Liver (tissue), 9 donors: ENCODE measurements around the gene ECM1. TPM values are rescaled to one million over a fixed set of nuclear protein-coding genes. Genes with fewer than 3 reads are reported as not detected.
A peak's percentile ranks its signal among the peaks of the same experiment; 100 is the strongest.

Source experiments
- DNase-seq: peaks from one replicate; pipeline ENCODE4 v3.0.0-alpha.2; 2017; ENCODE audit warnings: low spot score
- H3K27ac ChIP-seq, 2 donors: one replicate each; pipeline ENCODE4 v1.7.0; 2013; ENCODE audit warnings: inconsistent platforms in 2 of 2, low read length in 2 of 2, control low read depth in 1 of 2, low read depth in 1 of 2, mild to moderate bottlenecking in 1 of 2
- H3K27me3 ChIP-seq, 4 donors: one replicate each; pipeline versions ENCODE4 v1.6.1 to v1.7.0; 2013; ENCODE audit warnings: low read length in 3 of 4, inconsistent platforms in 1 of 4, mild to moderate bottlenecking in 1 of 4, moderate library complexity in 1 of 4; ENCODE audit not compliant: control insufficient read depth in 4 of 4, insufficient read depth in 4 of 4
- H3K36me3 ChIP-seq, 4 donors: one replicate each; pipeline versions ENCODE4 v1.6.1 to v1.7.0; 2013; ENCODE audit warnings: low read length in 3 of 4, mild to moderate bottlenecking in 3 of 4, low read depth in 1 of 4, moderate library complexity in 1 of 4; ENCODE audit not compliant: control insufficient read depth in 4 of 4, insufficient read depth in 3 of 4
- H3K4me1 ChIP-seq, 4 donors: one replicate each; pipeline versions ENCODE4 v1.6.1 to v1.7.0; 2013; ENCODE audit warnings: low read length in 3 of 4, mild to moderate bottlenecking in 3 of 4, moderate library complexity in 1 of 4; ENCODE audit not compliant: control insufficient read depth in 4 of 4, insufficient read depth in 4 of 4
- H3K4me3 ChIP-seq, 3 donors: one replicate each; pipeline versions ENCODE4 v1.6.1 to v1.7.0; 2013; ENCODE audit warnings: low read length in 3 of 3, control low read depth in 1 of 3, low read depth in 1 of 3, mild to moderate bottlenecking in 1 of 3
- H3K9ac ChIP-seq, 2 donors: one replicate each; pipeline ENCODE4 v1.7.0; 2013; ENCODE audit warnings: low read length in 2 of 2, mild to moderate bottlenecking in 2 of 2, moderate library complexity in 2 of 2, control low read depth in 1 of 2, low read depth in 1 of 2
- H3K9me3 ChIP-seq, 4 donors: one replicate each; pipeline versions ENCODE4 v1.6.1 to v1.7.0; 2013; ENCODE audit warnings: low read length in 3 of 4; ENCODE audit not compliant: control insufficient read depth in 4 of 4
- EGR1 ChIP-seq, 2 donors: IDR thresholded peaks; 2 replicates each; pipeline ENCODE4 v1.6.1; 2016 to 2018; ENCODE audit warnings: antibody characterized with exemption in 2 of 2, low read depth in 2 of 2
- FOXA1 ChIP-seq: IDR thresholded peaks from 2 replicates; pipeline ENCODE4 v1.6.1; 2016; ENCODE audit warnings: antibody characterized with exemption
- FOXA2 ChIP-seq: IDR thresholded peaks from 2 replicates; pipeline ENCODE4 v1.6.1; 2016; ENCODE audit warnings: antibody characterized with exemption
- GABPA ChIP-seq, 2 donors: IDR thresholded peaks in 1 of 2; conservative IDR thresholded peaks in 1 of 2; 2 replicates each; pipeline ENCODE4 v1.6.1; 2016; ENCODE audit warnings: antibody characterized with exemption in 2 of 2, mild to moderate bottlenecking in 1 of 2, moderate library complexity in 1 of 2
- HNF4A ChIP-seq, 2 donors: conservative IDR thresholded peaks; 2 replicates each; pipeline ENCODE4 v1.6.1; 2016; ENCODE audit warnings: antibody characterized with exemption in 2 of 2, mild to moderate bottlenecking in 2 of 2
- HNF4G ChIP-seq: IDR thresholded peaks from 2 replicates; pipeline ENCODE4 v1.6.1; 2016; ENCODE audit warnings: antibody characterized with exemption
- JUND ChIP-seq, 2 donors: IDR thresholded peaks; 2 replicates each; pipeline ENCODE4 v1.6.1; 2016; ENCODE audit warnings: antibody characterized with exemption in 2 of 2
- NR2F2 ChIP-seq: IDR thresholded peaks from 2 replicates; pipeline ENCODE4 v1.6.1; 2016; ENCODE audit warnings: antibody characterized with exemption
- RAD21 ChIP-seq, 2 donors: IDR thresholded peaks; 2 replicates each; pipeline ENCODE4 v1.6.1; 2016; ENCODE audit warnings: antibody characterized with exemption in 2 of 2, mild to moderate bottlenecking in 2 of 2
- RXRA ChIP-seq, 2 donors: IDR thresholded peaks; 2 replicates each; pipeline ENCODE4 v1.6.1; 2017 to 2018; ENCODE audit warnings: antibody characterized with exemption in 2 of 2, mild to moderate bottlenecking in 1 of 2
- SP1 ChIP-seq: IDR thresholded peaks from 2 replicates; pipeline ENCODE4 v1.6.1; 2018; ENCODE audit warnings: antibody characterized with exemption, mild to moderate bottlenecking
- YY1 ChIP-seq: IDR thresholded peaks from 2 replicates; pipeline ENCODE4 v1.6.1; 2016; ENCODE audit warnings: antibody characterized with exemption, mild to moderate bottlenecking
- WGBS: extraction: QIAGEN DNeasy Blood & Tissue Kit; methylation state at CpG from one replicate; pipeline ENCODE4 v1.1.7; 2013; 5-methylcytosine and 5-hydroxymethylcytosine counted together
- polyA plus RNA-seq, 2 donors: library from polyadenylated mRNA; stranded (reverse) in 1 of 2; unstranded in 1 of 2; fragments of 200-250 nt in 1 of 2; fragments of >200 nt in 1 of 2; fragmentation: Nextera tagmentation in 1 of 2; extraction: Ambion mirVana in 1 of 2; gene quantifications; one replicate each; pipeline versions ENCODE4 v1.2.1 to v1.2.3, GENCODE V29; 2013 to 2015
- total RNA-seq, 2 donors: library from RNA; depleted of rRNA; stranded (reverse); fragments of >200 nt; gene quantifications; one replicate each; pipeline ENCODE4 v1.2.3, GENCODE V29; 2014
- TF ChIP-seq, protein P1 (sequence below): IDR thresholded peaks from 2 replicates; pipeline ENCODE4 v1.6.1; 2016; ENCODE audit warnings: antibody characterized with exemption
- TF ChIP-seq, protein P2 (sequence below): IDR thresholded peaks from 2 replicates; pipeline ENCODE4 v1.6.1; 2016; ENCODE audit warnings: antibody characterized with exemption, mild to moderate bottlenecking
- TF ChIP-seq, protein P3 (sequence below): IDR thresholded peaks from 2 replicates; pipeline ENCODE4 v1.6.1; 2016; ENCODE audit warnings: antibody characterized with exemption
- TF ChIP-seq, protein P4 (sequence below): IDR thresholded peaks from 2 replicates; pipeline ENCODE4 v1.6.1; 2016; ENCODE audit warnings: antibody characterized with exemption
- TF ChIP-seq, protein P5 (sequence below): fragments of 150-350 bp; IDR thresholded peaks from 2 replicates; pipeline ENCODE4 v1.5.1; 2017; ENCODE audit warnings: improper control_type of control experiment, low read depth, low read length; ENCODE audit not compliant: missing input control
- donor health status: healthy.
- donor health status: healthy.
- donor health status: healthy.
- donor health status: healthy.
- donor health status: healthy.

The ECM1 gene
- total and polyA plus RNA-seq, 4 donors, result 5.1 to 22.5 (median 12.6) TPM

DNA sequence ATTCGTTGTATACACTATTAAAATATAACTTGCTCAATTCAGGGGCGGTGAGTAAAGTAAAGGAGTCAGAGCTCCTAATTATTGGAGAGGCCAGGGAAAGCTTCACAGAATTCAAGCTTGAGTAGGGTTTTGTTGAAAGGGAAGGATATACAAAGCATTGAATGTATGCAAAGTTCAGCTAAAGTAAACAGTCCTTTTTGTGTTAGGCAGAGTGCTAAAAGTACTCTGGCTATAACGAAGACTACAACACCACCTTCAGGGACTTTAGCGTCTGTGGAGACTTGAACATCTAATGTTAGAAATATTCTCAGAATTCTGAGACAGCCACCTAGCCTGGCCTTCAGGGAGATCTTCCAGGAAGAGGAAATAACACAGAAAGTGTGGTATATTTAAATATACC lies 8.7 kb downstream of the ECM1 start:
- H3K27me3 ChIP-seq, result no peaks in the 10 kb centered on the region
- no peaks in the 10 kb centered on the region for H3K36me3 ChIP-seq
- no peak overlapping the region for H3K9ac ChIP-seq
- DNase-seq, result no peak
- WGBS, result 48% methylated on average over 4 of the region's 4 CpGs
- H3K4me3 ChIP-seq, result no peak overlapping the region
- no peak overlapping the region for H3K27ac ChIP-seq
- H3K9me3 ChIP-seq, result no peaks in the 10 kb centered on the region
- TF ChIP-seq YY1 (no peak), RAD21 (IDR thresholded peaks at IDR 0.05) (peak; percentile 28 to 31)
- H3K4me1 ChIP-seq, result peaks cover 2 to 17% (median 9%) of the 10 kb centered on the region in 4 donors

DNA sequence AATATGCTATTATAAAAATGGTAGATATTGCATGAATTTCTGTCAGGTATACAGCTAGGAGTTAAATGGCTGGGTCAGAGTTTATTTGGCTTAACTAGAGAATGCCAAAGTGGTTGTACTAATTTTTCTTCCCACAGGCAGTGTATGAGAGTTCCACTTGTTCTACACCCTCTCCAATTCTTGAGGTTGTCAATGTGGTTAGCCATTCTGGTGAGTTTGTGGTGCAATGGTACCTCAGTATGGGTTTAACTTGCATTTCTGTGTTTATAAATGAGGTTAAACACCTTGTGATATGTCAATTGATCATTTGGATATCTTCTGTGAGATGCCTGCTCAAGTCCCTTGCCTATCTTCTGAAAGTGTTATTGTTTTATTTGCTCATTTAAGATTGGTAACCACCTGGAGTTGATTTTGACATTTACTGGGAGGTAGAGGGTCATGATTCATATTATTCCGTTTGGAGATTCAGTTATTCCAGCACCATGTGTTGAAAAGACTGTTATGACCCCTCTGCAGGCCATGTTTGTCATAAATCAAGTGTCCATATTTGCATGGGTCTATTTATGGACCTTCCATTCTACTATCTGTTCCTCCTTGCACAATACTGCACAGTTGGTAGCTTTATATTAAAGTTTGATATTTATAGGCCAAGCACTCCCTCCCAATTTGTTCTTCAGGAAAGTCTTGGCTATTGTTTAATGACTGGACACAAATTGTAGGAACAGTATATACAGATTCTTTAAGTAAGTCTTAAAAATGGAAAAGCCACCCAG lies 13.5 kb downstream of the ECM1 start:
- no peak for TF ChIP-seq SP1
- no peak for TF ChIP-seq EGR1 (IDR thresholded peaks at IDR 0.05; ENCODE audit: low read depth in 2 of 2)
- TF ChIP-seq RXRA (IDR thresholded peaks at IDR 0.05), result no peak
- TF ChIP-seq, protein P1, sequence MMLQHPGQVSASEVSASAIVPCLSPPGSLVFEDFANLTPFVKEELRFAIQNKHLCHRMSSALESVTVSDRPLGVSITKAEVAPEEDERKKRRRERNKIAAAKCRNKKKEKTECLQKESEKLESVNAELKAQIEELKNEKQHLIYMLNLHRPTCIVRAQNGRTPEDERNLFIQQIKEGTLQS, result no peak
- no peak for TF ChIP-seq HNF4A (conservative IDR thresholded peaks at IDR 0.05)
- TF ChIP-seq YY1, result no peak
- TF ChIP-seq, protein P2, sequence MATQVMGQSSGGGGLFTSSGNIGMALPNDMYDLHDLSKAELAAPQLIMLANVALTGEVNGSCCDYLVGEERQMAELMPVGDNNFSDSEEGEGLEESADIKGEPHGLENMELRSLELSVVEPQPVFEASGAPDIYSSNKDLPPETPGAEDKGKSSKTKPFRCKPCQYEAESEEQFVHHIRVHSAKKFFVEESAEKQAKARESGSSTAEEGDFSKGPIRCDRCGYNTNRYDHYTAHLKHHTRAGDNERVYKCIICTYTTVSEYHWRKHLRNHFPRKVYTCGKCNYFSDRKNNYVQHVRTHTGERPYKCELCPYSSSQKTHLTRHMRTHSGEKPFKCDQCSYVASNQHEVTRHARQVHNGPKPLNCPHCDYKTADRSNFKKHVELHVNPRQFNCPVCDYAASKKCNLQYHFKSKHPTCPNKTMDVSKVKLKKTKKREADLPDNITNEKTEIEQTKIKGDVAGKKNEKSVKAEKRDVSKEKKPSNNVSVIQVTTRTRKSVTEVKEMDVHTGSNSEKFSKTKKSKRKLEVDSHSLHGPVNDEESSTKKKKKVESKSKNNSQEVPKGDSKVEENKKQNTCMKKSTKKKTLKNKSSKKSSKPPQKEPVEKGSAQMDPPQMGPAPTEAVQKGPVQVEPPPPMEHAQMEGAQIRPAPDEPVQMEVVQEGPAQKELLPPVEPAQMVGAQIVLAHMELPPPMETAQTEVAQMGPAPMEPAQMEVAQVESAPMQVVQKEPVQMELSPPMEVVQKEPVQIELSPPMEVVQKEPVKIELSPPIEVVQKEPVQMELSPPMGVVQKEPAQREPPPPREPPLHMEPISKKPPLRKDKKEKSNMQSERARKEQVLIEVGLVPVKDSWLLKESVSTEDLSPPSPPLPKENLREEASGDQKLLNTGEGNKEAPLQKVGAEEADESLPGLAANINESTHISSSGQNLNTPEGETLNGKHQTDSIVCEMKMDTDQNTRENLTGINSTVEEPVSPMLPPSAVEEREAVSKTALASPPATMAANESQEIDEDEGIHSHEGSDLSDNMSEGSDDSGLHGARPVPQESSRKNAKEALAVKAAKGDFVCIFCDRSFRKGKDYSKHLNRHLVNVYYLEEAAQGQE, result no peak
- TF ChIP-seq FOXA1, result no peak
- TF ChIP-seq RAD21 (IDR thresholded peaks at IDR 0.05), result no peak
- no peak for TF ChIP-seq HNF4G
- TF ChIP-seq, protein P3, sequence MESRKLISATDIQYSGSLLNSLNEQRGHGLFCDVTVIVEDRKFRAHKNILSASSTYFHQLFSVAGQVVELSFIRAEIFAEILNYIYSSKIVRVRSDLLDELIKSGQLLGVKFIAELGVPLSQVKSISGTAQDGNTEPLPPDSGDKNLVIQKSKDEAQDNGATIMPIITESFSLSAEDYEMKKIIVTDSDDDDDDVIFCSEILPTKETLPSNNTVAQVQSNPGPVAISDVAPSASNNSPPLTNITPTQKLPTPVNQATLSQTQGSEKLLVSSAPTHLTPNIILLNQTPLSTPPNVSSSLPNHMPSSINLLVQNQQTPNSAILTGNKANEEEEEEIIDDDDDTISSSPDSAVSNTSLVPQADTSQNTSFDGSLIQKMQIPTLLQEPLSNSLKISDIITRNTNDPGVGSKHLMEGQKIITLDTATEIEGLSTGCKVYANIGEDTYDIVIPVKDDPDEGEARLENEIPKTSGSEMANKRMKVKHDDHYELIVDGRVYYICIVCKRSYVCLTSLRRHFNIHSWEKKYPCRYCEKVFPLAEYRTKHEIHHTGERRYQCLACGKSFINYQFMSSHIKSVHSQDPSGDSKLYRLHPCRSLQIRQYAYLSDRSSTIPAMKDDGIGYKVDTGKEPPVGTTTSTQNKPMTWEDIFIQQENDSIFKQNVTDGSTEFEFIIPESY, result no peak
- TF ChIP-seq, protein P4, sequence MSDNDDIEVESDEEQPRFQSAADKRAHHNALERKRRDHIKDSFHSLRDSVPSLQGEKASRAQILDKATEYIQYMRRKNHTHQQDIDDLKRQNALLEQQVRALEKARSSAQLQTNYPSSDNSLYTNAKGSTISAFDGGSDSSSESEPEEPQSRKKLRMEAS, result no peak
- TF ChIP-seq, protein P5, sequence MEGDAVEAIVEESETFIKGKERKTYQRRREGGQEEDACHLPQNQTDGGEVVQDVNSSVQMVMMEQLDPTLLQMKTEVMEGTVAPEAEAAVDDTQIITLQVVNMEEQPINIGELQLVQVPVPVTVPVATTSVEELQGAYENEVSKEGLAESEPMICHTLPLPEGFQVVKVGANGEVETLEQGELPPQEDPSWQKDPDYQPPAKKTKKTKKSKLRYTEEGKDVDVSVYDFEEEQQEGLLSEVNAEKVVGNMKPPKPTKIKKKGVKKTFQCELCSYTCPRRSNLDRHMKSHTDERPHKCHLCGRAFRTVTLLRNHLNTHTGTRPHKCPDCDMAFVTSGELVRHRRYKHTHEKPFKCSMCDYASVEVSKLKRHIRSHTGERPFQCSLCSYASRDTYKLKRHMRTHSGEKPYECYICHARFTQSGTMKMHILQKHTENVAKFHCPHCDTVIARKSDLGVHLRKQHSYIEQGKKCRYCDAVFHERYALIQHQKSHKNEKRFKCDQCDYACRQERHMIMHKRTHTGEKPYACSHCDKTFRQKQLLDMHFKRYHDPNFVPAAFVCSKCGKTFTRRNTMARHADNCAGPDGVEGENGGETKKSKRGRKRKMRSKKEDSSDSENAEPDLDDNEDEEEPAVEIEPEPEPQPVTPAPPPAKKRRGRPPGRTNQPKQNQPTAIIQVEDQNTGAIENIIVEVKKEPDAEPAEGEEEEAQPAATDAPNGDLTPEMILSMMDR, result no peak
- TF ChIP-seq JUND (IDR thresholded peaks at IDR 0.05), result no peak
- TF ChIP-seq GABPA (IDR thresholded peaks at IDR 0.05 in 1 of 2, conservative IDR thresholded peaks at IDR 0.05 in 1 of 2), result no peak
- no peak for TF ChIP-seq NR2F2
- no peak for TF ChIP-seq FOXA2
- peaks cover 0 to 3% (median 2%) of the 10 kb centered on the region in 4 donors for H3K4me1 ChIP-seq
- 90% methylated on average over 1 of the region's 1 CpG for WGBS
- H3K27me3 ChIP-seq, result no peaks in the 10 kb centered on the region
- no peak for DNase-seq
- H3K36me3 ChIP-seq, result no peaks in the 10 kb centered on the region
- no peak overlapping the region for H3K4me3 ChIP-seq
- H3K27ac ChIP-seq, result no peak overlapping the region
- no peak overlapping the region for H3K9ac ChIP-seq
- no peaks in the 10 kb centered on the region for H3K9me3 ChIP-seq
